ENCODE measurements around the gene TRPM4.

DNA sequence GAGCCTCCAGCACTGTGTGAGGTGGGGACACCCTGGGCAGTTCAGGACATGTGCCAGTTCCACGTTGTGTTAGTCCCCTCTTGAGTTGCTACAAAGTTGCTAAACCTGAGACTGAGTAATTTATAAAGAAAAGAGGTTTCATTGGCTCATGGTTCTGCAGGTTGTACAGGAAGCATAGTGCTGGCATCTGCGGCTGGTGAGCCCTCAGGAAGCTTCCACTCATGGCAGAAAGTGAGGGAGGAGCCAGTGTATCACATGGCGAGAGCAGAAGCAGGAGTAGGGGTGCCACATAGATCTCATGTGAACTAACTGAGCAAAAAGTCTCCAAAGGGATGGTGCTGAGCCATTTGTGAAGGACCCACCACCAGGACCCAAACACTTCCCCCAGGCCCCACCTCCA is 33.2 kb downstream of the TRPM4 start:
- TF ChIP-seq POLR2A (IDR thresholded peaks at IDR 0.05; ENCODE audit: low read depth, low read length), result no peak
- no peak for TF ChIP-seq TAF1 (IDR thresholded peaks at IDR 0.05; ENCODE audit: low read depth, low read length)
- no peak for TF ChIP-seq POLR2AphosphoS5 (IDR thresholded peaks at IDR 0.05; ENCODE audit: low read depth, low read length)

Data from GM12891 (cell line).